NCI-H345 treated with DMSO at 0.1 percent for 48 hours (cell line): ENCODE results near the gene P2RX2.
"Not testable (repeated sequence)": the region's sequence is repeated elsewhere in the genome, so short reads cannot be mapped to it uniquely, and the experiment has no call there.

Experiments used
- DNase-seq: peaks from one replicate; lab custom pipeline; 2025; ENCODE audit not compliant: unreplicated experiment; lab: John Stamatoyannopoulos, UW

The P2RX2 gene

GRCh38 chr12:132583411-132583710 is 35.2 kb upstream of the P2RX2 start:
- DNase-seq, result no peak

GRCh38 chr12:132583736-132584135 is 34.8 kb upstream of the P2RX2 start:
- no peak for DNase-seq

GRCh38 chr12:132584429-132584828 is 34.1 kb upstream of the P2RX2 start:
- no peak for DNase-seq

- no peak for DNase-seq
Measured at GRCh38 chr12:132585177-132585576, 33.4 kb upstream of the P2RX2 start.

- no peak for DNase-seq
Measured at GRCh38 chr12:132586929-132587328, 31.6 kb upstream of the P2RX2 start.

- no peak for DNase-seq
Measured at GRCh38 chr12:132587781-132588180, 30.8 kb upstream of the P2RX2 start.

GRCh38 chr12:132588319-132588718 is 30.3 kb upstream of the P2RX2 start:
- DNase-seq, result no peak

GRCh38 chr12:132588821-132589669 is 29.5 kb upstream of the P2RX2 start:
- no peak for DNase-seq

GRCh38 chr12:132591107-132591935 is 27.3 kb upstream of the P2RX2 start:
- DNase-seq, result no peak

GRCh38 chr12:132592282-132592970 is 26.1 kb upstream of the P2RX2 start:
- DNase-seq, result no peak

GRCh38 chr12:132593071-132593470 is 25.5 kb upstream of the P2RX2 start:
- DNase-seq, result no peak

GRCh38 chr12:132593521-132593920 is 25.1 kb upstream of the P2RX2 start:
- DNase-seq, result no peak

- DNase-seq, result peak; percentile 78
Measured at GRCh38 chr12:132593938-132594358, 24.6 kb upstream of the P2RX2 start.

- no peak for DNase-seq
Measured at GRCh38 chr12:132595183-132595582, 23.4 kb upstream of the P2RX2 start.

GRCh38 chr12:132596016-132596415 is 22.6 kb upstream of the P2RX2 start:
- DNase-seq, result no peak

GRCh38 chr12:132597333-132598316 is 21.0 kb upstream of the P2RX2 start:
- no peak for DNase-seq

GRCh38 chr12:132599502-132599901 is 19.1 kb upstream of the P2RX2 start:
- not testable (repeated sequence) for DNase-seq

- DNase-seq, result peak; percentile 97
Measured at GRCh38 chr12:132600048-132601032, 18.2 kb upstream of the P2RX2 start.

GRCh38 chr12:132601171-132601883 is 17.2 kb upstream of the P2RX2 start:
- no peak for DNase-seq
